ENCODE measurements around the gene GRIA1.

GRIA1 gene

GRCh38 chr5:153490118-153491037 lies at the start of gene GRIA1:
GRIA1 (plus strand) TSS chr5:153490670.
- no peak for DNase-seq

DNA sequence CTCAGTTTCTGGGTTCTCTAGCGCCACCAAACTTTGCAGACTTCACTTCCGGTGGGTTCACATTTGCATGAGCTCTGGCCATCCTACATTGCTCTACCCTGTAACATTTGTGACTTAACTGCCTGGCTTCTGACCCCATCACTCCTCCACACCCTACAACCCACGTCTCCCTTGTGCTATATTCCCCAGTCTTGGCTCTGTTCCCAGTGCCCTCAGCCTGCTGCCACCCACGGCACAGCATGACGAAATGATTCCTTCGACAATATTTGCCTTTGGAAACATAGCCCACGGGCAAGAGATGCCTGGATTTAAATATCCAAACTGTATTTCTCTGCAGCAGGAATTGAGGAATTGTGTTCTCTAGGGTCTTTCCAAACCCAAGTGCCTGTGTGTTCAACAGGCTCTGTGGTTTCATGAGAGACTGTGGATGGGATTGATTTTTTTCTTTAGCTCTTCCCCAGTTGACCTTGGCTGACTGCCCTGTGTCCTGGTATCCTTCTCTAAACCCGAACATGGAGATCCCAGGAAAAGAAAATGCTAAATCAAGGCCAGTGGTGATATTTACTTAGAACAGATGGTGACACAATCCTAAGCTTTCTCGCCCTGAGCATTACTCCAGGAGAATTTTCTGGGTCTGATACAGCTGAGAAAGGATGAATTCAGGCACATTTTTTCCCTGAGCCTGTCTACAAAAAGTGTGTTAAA lies 44.4 kb upstream of the GRIA1 start:
- no peak for DNase-seq

DNA sequence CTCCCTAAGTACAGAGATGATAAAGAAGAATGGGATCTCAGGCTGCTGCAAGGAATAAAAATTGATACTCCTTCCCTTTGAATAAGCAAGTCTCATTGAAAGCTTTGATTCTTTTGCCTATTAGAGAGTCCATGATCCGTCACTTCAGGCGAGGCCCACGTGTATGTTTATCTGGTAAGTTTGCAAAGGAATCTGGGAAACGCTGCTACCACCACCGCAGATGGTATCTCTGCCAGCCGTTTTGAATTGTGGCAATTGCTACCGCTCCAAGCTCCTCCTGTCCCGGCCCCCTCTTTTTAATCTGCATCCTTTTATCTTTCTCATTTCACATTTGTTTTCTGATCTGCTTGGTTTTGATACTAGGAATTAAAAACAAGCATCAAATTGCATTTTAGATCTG lies 42.9 kb upstream of the GRIA1 start:
- DNase-seq: no peak

DNA sequence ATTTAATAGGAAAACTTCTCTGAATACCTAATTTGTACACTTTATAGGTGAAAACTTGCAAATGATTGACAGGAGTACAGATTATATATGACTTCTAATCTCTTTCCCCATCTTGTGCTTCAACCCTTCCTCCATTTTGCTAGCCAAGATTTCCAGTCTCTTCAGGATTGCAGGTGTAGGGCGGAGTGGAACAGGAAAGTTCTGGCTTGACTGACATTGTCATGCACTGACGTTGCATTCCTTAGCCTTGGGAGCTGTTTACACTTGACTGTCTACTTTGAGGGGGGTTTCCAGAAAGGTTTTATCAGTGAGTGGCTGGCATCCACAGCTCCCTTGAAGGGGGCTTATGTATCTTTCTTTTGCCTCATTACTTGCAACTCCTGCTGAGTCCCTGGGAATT lies 34.1 kb upstream of the GRIA1 start:
- DNase-seq: no peak

DNA sequence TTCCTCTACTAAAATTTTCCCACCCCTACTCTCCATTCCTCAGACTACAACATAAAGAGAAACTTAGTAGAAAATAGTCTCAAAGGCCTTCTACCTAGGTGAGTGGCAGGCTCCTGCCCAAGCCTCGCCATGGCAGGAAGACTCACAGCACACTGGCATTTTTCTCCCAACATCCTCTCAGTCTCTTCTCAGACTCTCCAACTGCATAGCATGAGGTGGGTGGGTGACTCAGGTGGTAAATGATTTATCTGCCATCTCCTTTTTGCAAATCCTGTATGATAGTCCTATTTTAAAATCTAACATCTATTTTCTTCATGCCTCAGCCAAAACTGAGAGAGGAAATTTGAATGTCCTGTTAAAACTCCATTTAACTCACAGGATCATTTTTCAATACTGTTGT lies 33.5 kb upstream of the GRIA1 start:
- DNase-seq: no peak

DNA sequence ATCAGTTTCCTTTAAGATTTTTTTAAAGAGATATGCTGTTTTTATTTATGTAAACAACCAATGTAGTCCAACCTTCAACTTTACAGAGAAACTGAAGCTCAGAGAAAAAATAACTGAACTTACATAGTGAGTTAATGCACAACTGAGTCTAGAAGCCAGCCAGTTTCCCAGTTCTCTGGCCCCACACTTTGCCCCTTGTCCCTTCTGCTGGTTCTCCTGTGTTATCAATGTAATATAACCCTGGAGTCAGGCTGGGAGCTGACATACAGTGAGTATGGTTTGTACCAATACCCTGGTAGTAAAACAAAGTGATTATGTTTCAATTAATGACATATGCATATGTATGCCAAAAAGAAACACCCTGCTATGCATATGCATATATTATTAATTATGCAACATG lies 32.2 kb upstream of the GRIA1 start:
- no peak for DNase-seq

- DNase-seq: no peak
These were observed 31.3 kb upstream of the GRIA1 start for GRCh38 chr5:153459051-153459743.

DNA sequence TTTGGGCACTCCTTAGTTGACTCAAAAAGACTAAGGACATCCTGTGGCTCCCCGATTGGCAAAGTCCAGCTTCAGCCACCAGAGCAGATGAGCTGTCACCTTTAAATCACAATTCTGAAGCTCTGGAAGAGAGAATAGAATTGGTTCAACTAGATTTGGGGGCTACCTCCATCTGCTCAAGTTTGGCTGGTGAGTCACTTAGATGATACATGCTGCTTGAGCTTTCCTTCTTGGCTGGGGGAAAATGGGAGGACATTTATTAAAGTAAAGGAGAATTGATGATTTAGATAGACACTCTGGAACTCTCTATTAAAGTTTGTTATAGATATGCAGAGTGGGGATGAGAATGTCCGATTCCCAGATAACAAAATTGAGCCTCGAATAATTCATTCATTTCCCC lies 30.0 kb upstream of the GRIA1 start:
- DNase-seq: no peak

GRCh38 chr5:153461341-153461740 lies 29.1 kb upstream of the GRIA1 start:
- DNase-seq: no peak

- DNase-seq: no peak
These were observed 26.7 kb upstream of the GRIA1 start for GRCh38 chr5:153463806-153464205.

GRCh38 chr5:153467546-153467945 lies 22.9 kb upstream of the GRIA1 start:
- no peak for DNase-seq

DNA sequence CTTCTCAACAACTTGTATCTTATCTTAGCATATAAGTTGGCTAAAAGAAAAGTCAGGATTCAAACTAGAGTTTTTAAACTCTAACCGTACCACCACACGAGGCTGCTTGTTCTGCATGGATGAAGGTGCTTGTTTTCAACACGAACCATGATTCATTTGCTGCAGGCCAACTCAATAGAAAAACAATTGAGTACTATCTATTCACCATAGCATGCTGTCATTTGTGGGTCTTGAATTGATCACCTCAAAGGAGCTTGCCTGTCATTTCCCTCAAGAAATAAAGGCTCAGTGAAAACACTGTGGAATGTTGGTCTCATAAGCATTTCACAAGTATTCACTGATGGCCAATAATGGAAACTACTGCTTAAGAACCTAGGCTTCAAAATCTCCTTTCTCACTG lies 21.0 kb upstream of the GRIA1 start:
- no peak for DNase-seq

DNA sequence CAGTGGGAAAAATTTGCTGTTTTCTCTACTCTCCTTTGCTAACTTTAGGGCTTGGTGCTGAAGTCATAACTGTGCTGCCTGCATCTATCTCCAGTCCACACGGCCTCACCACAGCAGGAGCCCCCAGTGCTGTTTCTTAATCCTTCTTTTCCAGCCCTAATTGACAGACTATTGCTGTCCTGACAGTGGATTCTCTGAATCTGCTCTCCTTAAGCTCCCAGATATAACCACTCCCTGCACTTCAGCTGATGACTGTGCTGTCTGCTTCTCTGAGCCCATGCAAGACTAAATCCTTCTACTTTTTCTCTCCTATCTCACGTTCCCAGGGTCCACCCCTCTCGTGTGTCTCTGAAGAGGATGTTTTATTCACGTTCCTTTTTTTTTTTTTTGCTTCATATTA lies 19.7 kb upstream of the GRIA1 start:
- DNase-seq: no peak

- DNase-seq: no peak
These were observed 13.7 kb upstream of the GRIA1 start for GRCh38 chr5:153476767-153477166.

- DNase-seq: no peak
These were observed 10.1 kb upstream of the GRIA1 start for GRCh38 chr5:153480401-153480800.

DNA sequence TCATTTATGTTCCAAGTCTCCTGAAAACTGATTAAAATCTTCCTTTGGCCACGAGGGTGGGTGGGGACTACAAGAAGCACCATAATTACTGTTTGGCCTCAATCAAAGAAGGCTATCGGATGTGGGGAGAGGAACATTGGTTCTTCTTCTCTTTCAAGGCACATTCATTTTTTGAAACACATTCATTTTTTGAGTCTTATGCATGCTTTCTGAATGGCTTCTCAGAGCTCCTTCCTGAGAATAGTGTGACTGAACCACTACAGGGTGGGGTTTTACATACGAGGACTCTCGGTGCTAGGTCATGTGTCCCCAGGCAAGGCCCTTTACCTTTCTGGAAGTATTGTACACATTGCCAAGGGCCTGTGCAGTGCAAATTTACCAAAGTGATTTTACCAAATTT lies 7.0 kb upstream of the GRIA1 start:
- no peak for DNase-seq

- peak; percentile 70 for DNase-seq
These were observed 4.8 kb upstream of the GRIA1 start for GRCh38 chr5:153485641-153486040.

DNA sequence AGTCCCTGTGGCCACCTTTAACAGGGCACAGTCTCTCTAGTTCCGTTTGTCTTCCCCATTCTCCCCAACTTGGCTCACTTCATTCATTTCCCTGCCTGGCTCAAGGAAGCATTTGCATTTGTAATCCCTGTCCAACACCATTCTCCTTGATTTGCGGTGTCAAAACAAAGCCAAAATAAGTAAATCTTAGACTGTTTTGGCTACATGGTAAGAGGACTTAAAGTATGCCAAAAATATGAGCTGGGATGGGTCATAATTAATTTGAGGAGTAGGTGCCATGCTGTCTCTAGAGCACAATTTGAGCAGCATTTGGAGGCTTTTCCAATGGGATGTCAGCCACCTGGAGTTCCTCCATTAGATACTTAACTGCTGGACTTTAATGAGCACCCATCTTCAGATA lies 3.7 kb upstream of the GRIA1 start:
- no peak for DNase-seq

GRCh38 chr5:153489611-153490010 lies 859 bp upstream of the GRIA1 start:
- DNase-seq: no peak

DNA sequence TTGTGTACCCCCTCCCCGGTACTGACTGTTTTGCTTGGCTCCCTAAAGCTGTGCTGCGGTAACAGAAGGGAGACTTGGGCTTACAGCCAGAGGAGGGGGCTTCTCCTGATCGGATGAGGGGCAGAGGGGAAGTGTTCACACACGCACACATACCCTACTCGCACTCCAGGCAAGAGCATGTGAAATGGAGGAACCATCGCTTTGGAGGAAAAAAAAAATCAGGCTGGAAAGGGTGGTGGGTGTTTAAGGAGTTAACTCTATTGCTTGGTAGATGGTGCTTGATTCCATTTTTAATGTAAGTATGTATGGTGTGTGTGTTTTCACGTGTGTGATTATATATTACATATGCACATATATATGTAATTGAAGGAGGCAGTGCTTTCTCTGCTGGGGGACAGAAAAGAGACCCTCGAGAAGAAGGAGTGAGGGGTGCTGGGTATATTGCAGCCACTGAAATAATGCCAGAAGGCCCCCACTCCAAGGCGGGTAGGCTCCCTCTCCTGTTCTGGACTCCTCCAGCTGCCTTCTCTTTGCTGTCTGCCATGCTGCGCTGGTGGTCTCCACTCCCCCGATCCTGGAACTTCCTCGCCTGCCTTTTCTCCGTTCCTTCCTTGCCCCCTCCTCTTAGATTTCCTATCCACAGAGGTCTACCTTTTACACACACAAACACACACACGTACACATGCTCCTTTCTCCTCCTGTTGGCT lies 721 bp downstream of the GRIA1 start:
- DNase-seq: no peak

GRCh38 chr5:153491856-153492255 lies 1.4 kb downstream of the GRIA1 start:
- no peak for DNase-seq

GRCh38 chr5:153496835-153497234 lies 6.4 kb downstream of the GRIA1 start:
- no peak for DNase-seq

- DNase-seq: no peak
These were observed 8.0 kb downstream of the GRIA1 start for GRCh38 chr5:153498516-153498915.
